Measurements from ENCODE around the gene GALM. TPM values are rescaled to one million over a fixed set of nuclear protein-coding genes. Genes with fewer than 3 reads are reported as not detected.
"Not testable (repeated sequence)": the region's sequence is repeated elsewhere in the genome, so short reads cannot be mapped to it uniquely, and the experiment has no call there.

GALM gene
- total and polyA plus RNA-seq, 2 experiments from 2014 or later = 46.0 to 47.4 TPM

DNA sequence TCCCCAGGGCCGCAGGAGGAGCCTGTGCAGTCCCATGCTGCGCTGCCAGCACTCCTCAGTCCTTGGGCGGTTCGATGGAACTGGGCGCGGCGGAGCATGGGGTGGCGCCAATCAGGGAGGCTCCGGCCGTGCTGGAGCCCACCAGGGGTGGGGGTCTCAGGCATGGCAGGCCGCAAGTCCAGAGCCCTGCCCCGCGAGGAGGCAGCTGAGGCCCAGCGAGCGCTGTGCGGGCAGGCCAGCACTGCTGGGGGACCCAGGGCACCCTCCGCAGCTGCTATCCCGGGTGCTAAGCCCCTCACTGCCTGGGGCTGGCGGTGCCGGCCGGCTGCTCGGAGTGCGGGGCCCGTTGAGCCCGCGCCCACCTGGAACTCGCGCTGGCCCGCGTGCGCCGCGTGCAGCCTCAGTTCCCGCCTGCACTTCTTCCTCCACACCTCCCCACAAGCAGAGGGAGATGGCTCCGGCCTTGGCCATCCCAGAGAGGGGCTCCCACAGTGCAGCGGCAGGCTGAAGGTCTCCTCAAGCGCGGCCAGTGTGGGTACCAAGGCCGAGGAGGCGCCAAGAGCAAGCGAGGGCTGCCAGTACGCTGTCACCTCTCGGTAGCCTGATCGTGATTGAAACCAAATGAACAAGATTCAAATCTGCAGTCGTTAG is 22.8 kb upstream of the GALM start:
- no peaks in the 10 kb centered on the region for H3K27me3 ChIP-seq
- no peaks in the 10 kb centered on the region for H3K4me1 ChIP-seq (ENCODE audit: low read depth)
- TF ChIP-seq, protein P1, sequence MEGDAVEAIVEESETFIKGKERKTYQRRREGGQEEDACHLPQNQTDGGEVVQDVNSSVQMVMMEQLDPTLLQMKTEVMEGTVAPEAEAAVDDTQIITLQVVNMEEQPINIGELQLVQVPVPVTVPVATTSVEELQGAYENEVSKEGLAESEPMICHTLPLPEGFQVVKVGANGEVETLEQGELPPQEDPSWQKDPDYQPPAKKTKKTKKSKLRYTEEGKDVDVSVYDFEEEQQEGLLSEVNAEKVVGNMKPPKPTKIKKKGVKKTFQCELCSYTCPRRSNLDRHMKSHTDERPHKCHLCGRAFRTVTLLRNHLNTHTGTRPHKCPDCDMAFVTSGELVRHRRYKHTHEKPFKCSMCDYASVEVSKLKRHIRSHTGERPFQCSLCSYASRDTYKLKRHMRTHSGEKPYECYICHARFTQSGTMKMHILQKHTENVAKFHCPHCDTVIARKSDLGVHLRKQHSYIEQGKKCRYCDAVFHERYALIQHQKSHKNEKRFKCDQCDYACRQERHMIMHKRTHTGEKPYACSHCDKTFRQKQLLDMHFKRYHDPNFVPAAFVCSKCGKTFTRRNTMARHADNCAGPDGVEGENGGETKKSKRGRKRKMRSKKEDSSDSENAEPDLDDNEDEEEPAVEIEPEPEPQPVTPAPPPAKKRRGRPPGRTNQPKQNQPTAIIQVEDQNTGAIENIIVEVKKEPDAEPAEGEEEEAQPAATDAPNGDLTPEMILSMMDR (IDR thresholded peaks at IDR 0.05; ENCODE audit: low read depth, low read length) = no peak
- H3K27ac ChIP-seq = no peak overlapping the region
- H3K4me3 ChIP-seq = no peak overlapping the region
- no peaks in the 10 kb centered on the region for H3K9me3 ChIP-seq (ENCODE audit: low read depth)
- DNase-seq (ENCODE audit: low read depth in 1 of 2, low spot score in 1 of 2) = no peak
- H3K36me3 ChIP-seq = no peaks in the 10 kb centered on the region

DNA sequence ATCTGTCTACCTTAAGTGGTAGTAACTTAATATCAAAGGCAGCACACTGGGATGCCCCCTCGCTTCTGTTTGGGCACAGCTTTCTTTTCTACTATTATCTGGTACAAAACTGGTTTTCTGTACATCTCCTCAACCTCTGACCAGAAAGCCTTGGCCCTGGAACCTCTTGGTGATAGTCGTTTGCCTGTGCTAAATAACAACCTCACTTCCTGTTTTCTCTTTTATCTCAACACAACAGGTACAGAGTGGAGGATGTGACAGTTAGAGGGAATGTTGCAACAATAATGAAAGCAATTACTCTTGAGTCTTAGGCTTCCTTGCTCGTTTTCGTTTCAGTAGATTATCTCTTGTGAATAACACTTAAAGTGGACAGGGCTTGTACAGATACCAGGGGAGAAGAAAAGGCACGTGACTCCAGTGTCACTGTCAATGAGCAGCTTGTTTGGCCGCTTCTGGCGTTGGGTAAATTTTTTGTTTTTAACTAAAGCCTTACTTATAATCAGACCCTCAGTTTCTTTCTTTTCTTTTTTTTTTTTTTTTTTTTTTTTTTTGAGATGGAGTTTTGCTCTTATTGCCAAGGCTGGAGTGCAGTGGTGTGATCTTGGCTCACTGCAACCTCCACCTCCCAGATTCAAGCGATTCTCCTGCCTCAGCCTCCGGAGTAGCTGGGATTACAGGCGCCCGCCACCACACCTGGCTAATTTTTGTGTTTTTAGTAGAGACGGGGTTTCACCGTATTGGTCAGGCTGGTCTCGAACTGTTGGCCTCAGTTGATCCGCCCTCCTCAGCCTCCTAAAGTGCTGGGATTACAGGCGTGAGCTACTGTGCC is 22.0 kb upstream of the GALM start:
- H3K4me3 ChIP-seq; H3K4me1 ChIP-seq (ENCODE audit: low read depth): not testable (repeated sequence)

DNA sequence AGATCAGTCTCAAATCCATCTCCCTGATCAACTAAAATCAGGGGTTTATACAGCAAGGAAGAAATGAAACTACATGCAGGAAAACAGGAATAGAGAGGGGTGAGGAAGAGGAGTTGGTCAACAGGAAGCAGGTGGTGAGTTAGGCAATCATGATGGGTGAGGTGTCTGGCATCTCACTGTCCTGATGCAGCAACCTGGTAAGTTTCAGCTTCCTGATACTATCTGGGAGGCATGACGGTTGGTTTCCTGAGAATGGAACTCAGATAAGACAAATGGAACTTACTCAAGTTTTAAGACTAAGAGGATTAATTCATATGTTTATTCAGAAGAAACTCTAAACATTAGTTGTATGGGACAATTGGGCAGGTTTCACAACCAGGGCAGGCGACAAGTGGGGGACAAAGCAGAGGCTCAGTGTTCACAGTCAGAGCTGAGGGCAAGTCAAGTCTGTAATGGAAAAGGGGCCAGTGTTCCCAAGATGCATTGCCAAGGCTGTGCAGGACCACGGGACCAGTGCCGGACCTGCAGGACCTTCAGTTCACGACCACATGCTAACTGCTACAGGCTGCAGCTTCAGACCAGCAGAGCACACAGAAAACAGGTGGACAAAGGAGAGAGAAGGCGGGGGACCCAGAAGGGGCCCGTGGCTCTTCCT is 17.7 kb upstream of the GALM start:
- Histone ChIP-seq H3K36me3 (no peaks in the 10 kb centered on the region), H3K27ac (no peak overlapping the region), H3K4me1 (ENCODE audit: low read depth) (peaks cover 10% of the 10 kb centered on the region), H3K4me3 (no peak overlapping the region), H3K9me3 (ENCODE audit: low read depth) (no peaks in the 10 kb centered on the region), H3K27me3 (no peaks in the 10 kb centered on the region)
- peak in 1 of 2 donors; percentile 27 for DNase-seq (ENCODE audit: low read depth in 1 of 2, low spot score in 1 of 2)
- TF ChIP-seq, protein P1 (IDR thresholded peaks at IDR 0.05; ENCODE audit: low read depth, low read length) = no peak

More for the DNA sequence above, 22.0 kb upstream of the GALM start:
- DNase-seq (ENCODE audit: low read depth in 1 of 2, low spot score in 1 of 2); H3K27me3 ChIP-seq; H3K9me3 ChIP-seq (ENCODE audit: low read depth); H3K27ac ChIP-seq; H3K36me3 ChIP-seq: not testable (repeated sequence)

DNA sequence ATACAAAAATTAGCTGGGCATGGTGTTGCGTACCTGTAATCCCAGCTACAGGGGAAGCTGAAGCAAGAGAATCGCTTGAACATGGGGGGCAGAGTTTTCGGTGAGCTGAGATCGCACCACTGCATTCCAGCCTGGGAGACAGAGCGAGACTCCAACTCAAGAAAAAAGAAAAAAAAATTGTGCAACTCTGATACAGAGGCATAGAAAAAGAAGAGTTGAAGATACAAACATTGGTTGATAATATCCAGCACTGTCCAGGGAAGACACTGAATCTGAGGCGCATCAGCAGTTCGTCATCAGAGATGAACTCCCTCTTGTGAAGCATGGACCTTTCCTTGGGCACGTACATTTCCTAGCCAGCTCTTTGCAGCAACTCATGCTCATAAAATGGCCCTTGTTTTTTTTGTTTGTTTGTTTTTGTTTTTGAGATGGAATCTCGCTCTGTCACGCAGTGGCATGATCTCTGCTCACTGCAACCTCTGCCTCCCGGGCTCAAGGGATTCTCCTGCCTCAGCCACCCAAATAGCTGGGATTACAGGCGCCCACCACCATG is 16.7 kb upstream of the GALM start:
- Histone ChIP-seq H3K4me3 (no peak overlapping the region), H3K4me1 (ENCODE audit: low read depth) (peaks cover 17% of the 10 kb centered on the region), H3K36me3 (no peaks in the 10 kb centered on the region), H3K27me3 (no peaks in the 10 kb centered on the region), H3K27ac (no peak overlapping the region), H3K9me3 (ENCODE audit: low read depth) (no peaks in the 10 kb centered on the region)
- no peak for DNase-seq (ENCODE audit: low read depth in 1 of 2, low spot score in 1 of 2)
- TF ChIP-seq, protein P1 (IDR thresholded peaks at IDR 0.05; ENCODE audit: low read depth, low read length) = no peak

DNA sequence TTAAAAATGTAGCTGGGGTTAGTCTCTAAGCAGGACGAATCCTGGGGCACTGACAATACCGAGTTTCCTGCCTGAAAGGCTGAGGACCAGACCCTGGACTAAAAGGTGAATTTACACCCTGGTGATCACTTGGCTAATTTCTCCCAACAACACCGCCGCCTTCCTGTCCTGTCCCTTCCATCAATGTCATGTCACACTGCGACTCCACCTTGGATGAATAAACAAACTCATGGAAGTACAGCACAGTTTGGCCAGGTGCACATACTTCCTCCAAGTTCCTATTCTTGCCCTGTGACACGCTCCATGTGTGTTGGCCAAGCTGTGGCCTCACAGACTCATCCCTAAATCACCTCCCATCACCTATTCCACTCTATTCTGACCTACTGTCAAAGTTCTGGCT is 15.9 kb upstream of the GALM start:
- TF ChIP-seq, protein P1 (IDR thresholded peaks at IDR 0.05; ENCODE audit: low read depth, low read length) = no peak
- no peak overlapping the region for H3K4me3 ChIP-seq
- H3K9me3 ChIP-seq (ENCODE audit: low read depth) = no peaks in the 10 kb centered on the region
- peaks cover 17% of the 10 kb centered on the region for H3K4me1 ChIP-seq (ENCODE audit: low read depth)
- DNase-seq (ENCODE audit: low read depth in 1 of 2, low spot score in 1 of 2) = no peak
- no peaks in the 10 kb centered on the region for H3K36me3 ChIP-seq
- no peaks in the 10 kb centered on the region for H3K27me3 ChIP-seq
- H3K27ac ChIP-seq = no peak overlapping the region
